Measurements from ENCODE around the gene AHRR.

AHRR gene

GRCh38 chr5:351084-351920 lies 29.8 kb downstream of the AHRR start:
- no peak for TF ChIP-seq CTCF (IDR thresholded peaks at IDR 0.05)
- no peak for DNase-seq (ENCODE audit: low spot score)
- Histone ChIP-seq H3K4me3 (no peak overlapping the region), H3K27ac (no peak overlapping the region)

- no peak for TF ChIP-seq CTCF (IDR thresholded peaks at IDR 0.05)
- DNase-seq (ENCODE audit: low spot score) = no peak
- Histone ChIP-seq H3K27ac (no peak overlapping the region), H3K4me3 (no peak overlapping the region)
Measured at GRCh38 chr5:351921-352245, 30.4 kb downstream of the AHRR start.

- no peak for TF ChIP-seq CTCF (IDR thresholded peaks at IDR 0.05)
- Histone ChIP-seq H3K4me3 (no peak overlapping the region), H3K27ac (no peak overlapping the region)
- peak; percentile 56 for DNase-seq (ENCODE audit: low spot score)
Measured at GRCh38 chr5:352639-353611, 31.4 kb downstream of the AHRR start.

- DNase-seq (ENCODE audit: low spot score) = peak; percentile 59
- Histone ChIP-seq H3K4me3 (no peak overlapping the region), H3K27ac (no peak overlapping the region)
- TF ChIP-seq CTCF (IDR thresholded peaks at IDR 0.05) = no peak
Measured at GRCh38 chr5:353612-354580, 32.4 kb downstream of the AHRR start.

- no peak overlapping the region for H3K4me3 ChIP-seq
- DNase-seq (ENCODE audit: low spot score) = no peak
- no peak overlapping the region for H3K27ac ChIP-seq
- no peak for TF ChIP-seq CTCF (IDR thresholded peaks at IDR 0.05)
Measured at GRCh38 chr5:354581-355378, 33.3 kb downstream of the AHRR start.
